Measurements from ENCODE around the gene EXOC3.
"Not testable (repeated sequence)": the region's sequence is repeated elsewhere in the genome, so short reads cannot be mapped to it uniquely, and the experiment has no call there.

Gene EXOC3

GRCh38 chr5:401146-402034 lies 41.6 kb upstream of the EXOC3 start:
- Histone ChIP-seq H3K36me3 (replicated peaks) (no peaks in the 10 kb centered on the region), H3K27me3 (replicated peaks) (no peaks in the 10 kb centered on the region), H3K27ac (no peak overlapping the region), H3K4me3 (ENCODE audit: low read depth, low read length) (no peak overlapping the region)
- in situ Hi-C loops (cut with HindIII; ENCODE audit: low pct_ligation_motif_present, low sequenced_read_pairs) = no loop called here
- TF ChIP-seq CTCF (IDR thresholded peaks at IDR 0.05; ENCODE audit: low read depth, low read length, missing control alignments) = no peak
- DNase-seq = no peak

- not testable (repeated sequence) for H3K27ac ChIP-seq; H3K27me3 ChIP-seq (replicated peaks); DNase-seq
Observed at GRCh38 chr5:402219-402614, 40.8 kb upstream of the EXOC3 start.

GRCh38 chr5:402615-403359 lies 40.2 kb upstream of the EXOC3 start:
- DNase-seq = no peak
- Histone ChIP-seq H3K27me3 (replicated peaks) (no peaks in the 10 kb centered on the region), H3K36me3 (replicated peaks) (no peaks in the 10 kb centered on the region), H3K4me3 (ENCODE audit: low read depth, low read length) (no peak overlapping the region), H3K27ac (no peak overlapping the region)
- in situ Hi-C loops (cut with HindIII; ENCODE audit: low pct_ligation_motif_present, low sequenced_read_pairs) = no loop called here
- TF ChIP-seq CTCF (IDR thresholded peaks at IDR 0.05; ENCODE audit: low read depth, low read length, missing control alignments) = no peak

More at GRCh38 chr5:402219-402614, 40.8 kb upstream of the EXOC3 start:
- H3K36me3 ChIP-seq (replicated peaks); H3K4me3 ChIP-seq (ENCODE audit: low read depth, low read length); in situ Hi-C loops (cut with HindIII; ENCODE audit: low pct_ligation_motif_present, low sequenced_read_pairs): not testable (repeated sequence)

GRCh38 chr5:403995-404394 lies 39.0 kb upstream of the EXOC3 start:
- in situ Hi-C loops (cut with HindIII; ENCODE audit: low pct_ligation_motif_present, low sequenced_read_pairs) = no loop called here
- no peak overlapping the region for H3K4me3 ChIP-seq (ENCODE audit: low read depth, low read length)

GRCh38 chr5:404666-405241 lies 38.2 kb upstream of the EXOC3 start:
- no peaks in the 10 kb centered on the region for H3K27me3 ChIP-seq (replicated peaks)
- H3K36me3 ChIP-seq (replicated peaks) = no peaks in the 10 kb centered on the region
- no peak overlapping the region for H3K27ac ChIP-seq
- H3K4me3 ChIP-seq (ENCODE audit: low read depth, low read length) = no peak overlapping the region
- TF ChIP-seq CTCF (IDR thresholded peaks at IDR 0.05; ENCODE audit: low read depth, low read length, missing control alignments) = no peak
- DNase-seq = no peak
- in situ Hi-C loops (cut with HindIII; ENCODE audit: low pct_ligation_motif_present, low sequenced_read_pairs) = no loop called here

More at GRCh38 chr5:403995-404394, 39.0 kb upstream of the EXOC3 start:
- DNase-seq = no peak
- no peak for TF ChIP-seq CTCF (IDR thresholded peaks at IDR 0.05; ENCODE audit: low read depth, low read length, missing control alignments)
- Histone ChIP-seq H3K36me3 (replicated peaks) (no peaks in the 10 kb centered on the region), H3K27me3 (replicated peaks) (no peaks in the 10 kb centered on the region), H3K27ac (no peak overlapping the region)

GRCh38 chr5:405421-405820 lies 37.6 kb upstream of the EXOC3 start:
- Histone ChIP-seq H3K4me3 (ENCODE audit: low read depth, low read length) (no peak overlapping the region), H3K36me3 (replicated peaks) (no peaks in the 10 kb centered on the region), H3K27ac (no peak overlapping the region), H3K27me3 (replicated peaks) (no peaks in the 10 kb centered on the region)
- in situ Hi-C loops (cut with HindIII; ENCODE audit: low pct_ligation_motif_present, low sequenced_read_pairs) = no loop called here
- DNase-seq = no peak
- TF ChIP-seq CTCF (IDR thresholded peaks at IDR 0.05; ENCODE audit: low read depth, low read length, missing control alignments) = no peak
